DMS 273 (cell line): ENCODE data around the gene GLIPR1.
"Not testable (repeated sequence)": the region's sequence is repeated elsewhere in the genome, so short reads cannot be mapped to it uniquely, and the experiment has no call there.

Experiments used
- DNase-seq: peaks from one replicate; lab custom pipeline; 2025; ENCODE audit not compliant: unreplicated experiment; lab: John Stamatoyannopoulos, UW

The GLIPR1 gene

GRCh38 chr12:75471902-75472890 is 8.4 kb upstream of the GLIPR1 start:
- no peak for DNase-seq

- no peak for DNase-seq
Observed at GRCh38 chr12:75474116-75474515, 6.4 kb upstream of the GLIPR1 start.

GRCh38 chr12:75476071-75476470 is 4.5 kb upstream of the GLIPR1 start:
- no peak for DNase-seq

GRCh38 chr12:75477137-75477536 is 3.4 kb upstream of the GLIPR1 start:
- no peak for DNase-seq

GRCh38 chr12:75478116-75478794 is 2.3 kb upstream of the GLIPR1 start:
- DNase-seq = no peak

GRCh38 chr12:75479963-75480461 is 543 bp upstream of the GLIPR1 start:
- DNase-seq = no peak

GRCh38 chr12:75481013-75481705 is 604 bp downstream of the GLIPR1 start:
- no peak for DNase-seq

GRCh38 chr12:75481774-75482173 is 1.2 kb downstream of the GLIPR1 start:
- DNase-seq = no peak

GRCh38 chr12:75482646-75483045 is 2.1 kb downstream of the GLIPR1 start:
- no peak for DNase-seq

- DNase-seq = no peak
Observed at GRCh38 chr12:75483431-75483830, 2.9 kb downstream of the GLIPR1 start.

GRCh38 chr12:75484450-75484849 is 3.9 kb downstream of the GLIPR1 start:
- not testable (repeated sequence) for DNase-seq

- DNase-seq = no peak
Observed at GRCh38 chr12:75487308-75487707, 6.8 kb downstream of the GLIPR1 start.

GRCh38 chr12:75488553-75488952 is 8.0 kb downstream of the GLIPR1 start:
- DNase-seq = peak; percentile 40

- DNase-seq = no peak
Observed at GRCh38 chr12:75489187-75489586, 8.6 kb downstream of the GLIPR1 start.

GRCh38 chr12:75489613-75490210 is 9.2 kb downstream of the GLIPR1 start:
- DNase-seq = no peak

- no peak for DNase-seq
Observed at GRCh38 chr12:75491169-75491568, 10.6 kb downstream of the GLIPR1 start.

GRCh38 chr12:75503459-75503858 is 22.9 kb downstream of the GLIPR1 start:
- DNase-seq = no peak

- no peak for DNase-seq
Observed at GRCh38 chr12:75503866-75504265, 23.3 kb downstream of the GLIPR1 start.

- peak; percentile 13 for DNase-seq
Observed at GRCh38 chr12:75505706-75506312, 25.3 kb downstream of the GLIPR1 start.

GRCh38 chr12:75507086-75507485 is 26.5 kb downstream of the GLIPR1 start:
- peak; percentile 41 for DNase-seq
